Dendritic cell treated with granulocyte-macrophage colony-stimulating factor and Interleukin-4, amounts not matched to agents 40 ng/mL and 50 ng/mL, for 4 days (primary cell): ENCODE results near the gene KLC3.
A peak's percentile ranks its signal among the peaks of the same experiment; 100 is the strongest.

Experiments
- H3K27ac Mint-ChIP-seq: one replicate; pipeline ENCODE4 v1.8.0; 2022; ENCODE audit warnings: mild to moderate bottlenecking, mixed read lengths
- H3K27me3 Mint-ChIP-seq: one replicate; pipeline ENCODE4 v1.8.0; 2022; ENCODE audit warnings: mild to moderate bottlenecking, mixed read lengths
- H3K36me3 Mint-ChIP-seq: one replicate; pipeline ENCODE4 v1.8.0; 2022; ENCODE audit warnings: low read depth, mixed read lengths
- H3K4me1 Mint-ChIP-seq: one replicate; pipeline ENCODE4 v1.8.0; 2022; ENCODE audit warnings: low read depth, mixed read lengths
- H3K4me3 Mint-ChIP-seq: one replicate; pipeline ENCODE4 v1.8.0; 2022; ENCODE audit warnings: mild to moderate bottlenecking, moderate library complexity, mixed read lengths
- H3K9me3 Mint-ChIP-seq: one replicate; pipeline ENCODE4 v1.8.0; 2022; ENCODE audit warnings: mixed read lengths
- intact Hi-C: fragments of 100-400 bp; cut with micrococcal nuclease; formaldehyde crosslinking; loops from one replicate; pipeline ENCODE4 v1.15.0; 2022

KLC3 gene

DNA sequence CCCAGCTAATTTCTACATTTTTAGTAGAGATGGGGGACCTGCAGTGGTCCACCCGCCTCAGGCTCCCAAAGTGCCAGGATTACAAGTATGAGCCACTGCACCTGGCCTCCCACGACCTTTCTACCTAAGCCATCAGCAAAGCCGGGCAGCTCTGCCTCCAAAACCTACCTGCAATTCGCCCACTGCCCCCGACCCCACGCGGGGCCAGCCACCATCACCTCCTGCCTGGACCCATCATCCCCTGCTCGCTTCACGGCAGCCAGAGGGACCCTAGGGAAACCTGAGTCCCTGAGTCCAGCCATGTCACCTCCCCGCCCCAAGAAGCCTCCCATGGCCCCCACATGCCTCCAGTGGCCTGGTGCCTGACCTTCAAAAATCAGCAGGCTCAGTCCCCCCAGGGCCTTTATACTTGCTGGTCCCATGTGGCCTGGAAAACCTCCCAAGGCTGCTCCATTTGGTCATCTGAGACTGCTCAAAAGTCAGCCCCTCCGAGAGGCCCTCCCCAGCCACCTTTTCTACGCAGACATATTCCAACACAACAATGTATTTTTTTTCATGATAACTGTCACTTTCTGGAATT lies 17.8 kb downstream of the KLC3 start:
- no peak overlapping the region for H3K4me3 Mint-ChIP-seq
- H3K36me3 Mint-ChIP-seq: peaks cover 95% of the 10 kb centered on the region
- H3K4me1 Mint-ChIP-seq: no peaks in the 10 kb centered on the region
- intact Hi-C loops: no loop called here
- no peaks in the 10 kb centered on the region for H3K27me3 Mint-ChIP-seq
- H3K27ac Mint-ChIP-seq: no peak overlapping the region
- no peaks in the 10 kb centered on the region for H3K9me3 Mint-ChIP-seq

DNA sequence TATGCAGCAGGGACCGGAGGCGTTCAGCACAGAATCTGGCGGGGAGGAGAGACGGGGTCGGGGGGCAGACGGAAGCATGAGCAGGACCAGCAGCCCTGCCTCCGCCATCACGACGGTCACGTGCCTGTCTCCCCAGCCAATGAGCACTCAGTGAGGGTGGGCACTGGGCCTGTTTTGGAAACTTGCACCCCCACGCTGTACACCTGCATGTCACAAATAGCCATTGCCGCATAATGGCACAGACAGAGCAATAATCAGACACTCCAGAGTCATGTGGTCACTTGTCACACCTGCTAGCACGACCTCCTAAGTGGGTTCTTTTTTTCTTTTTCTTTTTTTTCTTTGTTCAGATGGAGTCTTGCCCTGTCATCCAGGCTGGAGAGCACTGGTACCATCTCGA lies 21.1 kb downstream of the KLC3 start:
- Mint-ChIP-seq H3K4me1 (no peaks in the 10 kb centered on the region), H3K27ac (no peak overlapping the region), H3K36me3 (peaks cover 86% of the 10 kb centered on the region), H3K4me3 (no peak overlapping the region), H3K27me3 (no peaks in the 10 kb centered on the region), H3K9me3 (no peaks in the 10 kb centered on the region)
- intact Hi-C loops: no loop called here

DNA sequence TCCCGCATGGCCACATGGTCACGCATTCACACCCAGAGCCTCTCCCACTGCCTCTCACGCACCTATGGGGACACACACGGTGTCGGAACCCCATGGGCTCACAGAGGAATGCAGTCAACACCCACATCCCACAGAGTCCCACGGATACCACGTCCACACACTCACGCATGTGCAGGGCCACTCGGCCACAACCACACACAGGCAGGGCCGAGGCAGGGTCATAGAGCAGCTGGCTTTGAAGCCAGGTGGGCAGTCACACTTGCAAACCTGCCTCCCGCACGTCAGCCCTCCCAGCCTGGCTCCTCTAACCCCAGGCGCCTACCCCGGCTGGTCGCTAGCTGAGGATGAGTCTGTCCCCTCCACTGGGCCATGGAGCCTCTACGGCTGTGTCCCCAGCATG lies 21.7 kb downstream of the KLC3 start:
- Mint-ChIP-seq H3K4me1 (no peaks in the 10 kb centered on the region), H3K4me3 (no peak overlapping the region), H3K36me3 (peaks cover 79% of the 10 kb centered on the region), H3K27ac (no peak overlapping the region), H3K27me3 (no peaks in the 10 kb centered on the region), H3K9me3 (no peaks in the 10 kb centered on the region)
- intact Hi-C loops: no loop called here

DNA sequence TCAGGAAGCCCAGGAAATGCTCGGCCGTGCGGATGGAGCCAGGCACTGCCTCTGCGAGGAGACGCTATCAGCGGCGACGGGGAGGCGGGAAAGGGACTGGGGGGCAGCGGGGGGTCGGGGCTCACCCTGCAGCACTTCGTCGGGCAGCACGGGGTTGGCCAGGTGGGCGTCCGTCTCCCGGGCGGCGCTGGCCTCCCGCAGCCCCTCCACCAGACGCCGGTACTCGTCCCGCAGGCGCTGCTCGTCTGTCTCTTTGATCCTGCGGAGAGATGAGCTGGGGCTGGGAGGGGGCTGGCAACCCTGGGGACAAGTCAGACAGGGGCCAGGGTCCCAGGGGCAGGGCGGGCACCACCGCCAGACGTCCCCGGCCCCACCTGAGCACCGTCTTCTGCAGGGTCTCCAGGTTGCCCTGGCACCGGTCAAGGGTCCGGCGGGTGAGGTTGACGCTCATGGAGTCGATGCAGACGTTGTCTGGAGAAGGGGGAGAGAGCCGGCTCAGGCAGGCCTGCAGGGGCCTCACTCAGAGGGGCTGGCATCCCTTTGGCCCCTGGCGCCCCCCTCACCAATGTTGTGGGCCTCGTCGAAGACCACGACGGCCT lies 23.4 kb downstream of the KLC3 start:
- intact Hi-C loops: no loop called here
- Mint-ChIP-seq H3K27me3 (no peaks in the 10 kb centered on the region), H3K4me1 (peaks cover 4% of the 10 kb centered on the region), H3K4me3 (no peak overlapping the region), H3K9me3 (no peaks in the 10 kb centered on the region), H3K36me3 (peaks cover 69% of the 10 kb centered on the region), H3K27ac (no peak overlapping the region)

DNA sequence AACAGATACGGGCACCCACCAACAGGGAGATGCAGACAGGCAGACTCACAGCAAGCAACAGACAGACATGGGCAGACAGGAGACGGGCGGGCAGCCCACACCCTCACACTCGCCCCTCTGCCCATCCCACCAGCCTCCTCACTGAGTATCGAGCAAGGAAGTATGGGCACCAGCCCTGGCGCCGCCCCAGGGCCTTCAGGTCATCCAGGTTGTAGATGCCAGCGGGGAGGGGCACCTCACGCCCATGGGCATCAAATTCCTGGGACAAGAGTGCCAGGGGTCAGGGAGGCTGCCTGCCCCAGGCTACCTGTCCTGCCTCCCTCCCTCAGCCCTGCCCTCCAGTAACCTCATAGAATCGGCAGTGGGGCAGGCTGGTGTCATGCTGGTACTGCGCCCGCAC lies 24.1 kb downstream of the KLC3 start:
- H3K4me1 Mint-ChIP-seq: peaks cover 10% of the 10 kb centered on the region
- intact Hi-C loops: no loop called here
- peaks cover 62% of the 10 kb centered on the region for H3K36me3 Mint-ChIP-seq
- no peak overlapping the region for H3K27ac Mint-ChIP-seq
- H3K27me3 Mint-ChIP-seq: no peaks in the 10 kb centered on the region
- no peaks in the 10 kb centered on the region for H3K9me3 Mint-ChIP-seq
- H3K4me3 Mint-ChIP-seq: no peak overlapping the region

DNA sequence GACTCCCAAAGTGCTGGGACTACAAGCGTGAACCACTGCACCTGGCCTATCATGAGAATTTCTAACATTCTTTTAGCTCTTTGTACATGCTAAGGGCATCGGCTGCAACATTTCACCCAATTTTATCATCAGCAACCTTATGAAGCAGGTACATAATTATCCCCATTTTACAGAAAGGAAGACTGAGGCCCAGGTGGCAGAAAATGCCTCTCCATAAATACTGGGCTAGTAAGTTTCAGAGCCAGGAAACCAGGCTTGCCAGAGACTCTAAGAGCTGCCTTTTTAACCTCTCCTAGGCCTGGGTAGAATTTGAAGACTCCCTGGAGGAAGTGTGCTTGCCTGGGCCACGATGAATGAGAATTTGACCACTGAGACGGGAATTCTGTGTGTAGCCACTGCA lies 27.6 kb downstream of the KLC3 start:
- no peaks in the 10 kb centered on the region for H3K27me3 Mint-ChIP-seq
- H3K27ac Mint-ChIP-seq: no peak overlapping the region
- H3K4me3 Mint-ChIP-seq: no peak overlapping the region
- no peaks in the 10 kb centered on the region for H3K9me3 Mint-ChIP-seq
- H3K36me3 Mint-ChIP-seq: peaks cover 35% of the 10 kb centered on the region
- intact Hi-C loops: no loop called here
- H3K4me1 Mint-ChIP-seq: peaks cover 14% of the 10 kb centered on the region

DNA sequence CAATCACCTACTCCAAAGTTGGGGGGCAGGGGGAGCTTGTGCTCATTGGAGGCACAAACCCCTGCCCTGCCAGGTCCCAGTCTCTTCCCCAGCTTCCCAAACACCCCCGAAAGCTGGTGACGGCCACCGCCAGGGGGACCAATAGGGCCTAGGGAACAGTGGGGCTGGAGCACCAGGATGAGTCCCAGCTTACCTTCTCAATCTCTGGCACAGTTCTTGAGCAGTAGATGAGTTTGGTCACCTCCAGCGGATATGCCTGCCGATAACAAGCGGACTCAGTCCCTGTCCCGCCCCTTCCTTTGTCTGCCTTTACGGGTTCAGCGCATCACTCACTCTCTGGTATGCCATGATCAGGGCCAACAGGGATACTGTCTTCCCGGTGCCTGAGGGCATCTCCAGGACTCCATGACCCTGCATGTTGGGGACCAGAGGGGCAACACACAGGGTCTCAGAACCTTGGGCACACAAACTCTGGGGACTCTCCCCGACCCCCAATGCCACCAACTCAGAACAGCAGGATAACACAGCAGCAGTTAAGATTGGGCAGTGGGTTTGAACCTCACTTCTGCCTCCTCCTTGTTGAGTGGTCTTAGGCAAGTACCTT lies 28.3 kb downstream of the KLC3 start:
- Mint-ChIP-seq H3K27ac (no peak overlapping the region), H3K9me3 (no peaks in the 10 kb centered on the region), H3K36me3 (peaks cover 28% of the 10 kb centered on the region), H3K4me1 (peaks cover 14% of the 10 kb centered on the region), H3K4me3 (no peak overlapping the region), H3K27me3 (no peaks in the 10 kb centered on the region)
- intact Hi-C loops: no loop called here

DNA sequence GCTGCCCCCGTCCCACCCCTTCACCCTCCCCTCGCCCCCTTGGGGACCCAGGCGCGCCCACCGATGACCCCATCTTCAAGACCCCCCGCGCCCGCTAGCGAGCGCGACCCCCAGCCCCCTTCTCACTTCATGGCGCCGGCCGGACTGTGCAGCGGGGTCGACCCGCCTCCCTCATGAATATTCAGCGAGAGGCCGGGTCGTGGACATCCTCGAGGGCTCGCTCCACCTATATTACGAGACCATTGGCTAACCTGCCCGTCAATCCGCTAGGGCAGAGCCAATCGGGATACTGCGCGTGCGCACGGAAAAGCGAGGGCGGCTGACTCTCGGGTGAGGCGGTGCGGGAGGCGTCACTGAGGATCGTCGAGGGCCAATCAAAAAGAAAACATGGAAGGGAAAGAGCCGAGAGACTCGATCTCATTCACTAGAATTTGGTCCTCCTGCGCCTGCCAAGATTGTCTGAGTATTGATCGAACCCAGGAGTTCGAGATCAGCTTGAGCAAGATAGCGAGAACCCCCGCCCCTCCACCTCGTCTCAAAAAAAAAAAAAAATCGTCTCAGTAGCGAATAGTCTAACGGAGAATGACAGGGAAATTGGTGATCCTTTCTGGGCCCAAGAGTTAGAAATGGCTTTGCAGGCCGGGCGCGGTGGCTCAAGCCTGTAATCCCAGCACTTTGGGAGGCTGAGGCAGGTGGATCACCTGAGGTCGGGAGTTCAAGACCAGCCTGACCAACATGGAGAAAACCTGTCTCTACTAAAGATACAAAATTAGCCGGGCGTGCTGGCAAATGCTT lies 30.1 kb downstream of the KLC3 start, which contains the start of gene ERCC2:
ERCC2 (minus strand) TSS at position 164 of the 795 bp plus-strand sequence; CDS start at position 131, 33 bp downstream.
- H3K9me3 Mint-ChIP-seq: no peaks in the 10 kb centered on the region
- no peaks in the 10 kb centered on the region for H3K27me3 Mint-ChIP-seq
- H3K4me1 Mint-ChIP-seq: peaks cover 14% of the 10 kb centered on the region
- peak within 1 kb of the TSS; percentile 94 for H3K27ac Mint-ChIP-seq
- intact Hi-C loops: no loop called here
- H3K36me3 Mint-ChIP-seq: peaks cover 12% of the 10 kb centered on the region
- H3K4me3 Mint-ChIP-seq: peak within 1 kb of the TSS; percentile 88

DNA sequence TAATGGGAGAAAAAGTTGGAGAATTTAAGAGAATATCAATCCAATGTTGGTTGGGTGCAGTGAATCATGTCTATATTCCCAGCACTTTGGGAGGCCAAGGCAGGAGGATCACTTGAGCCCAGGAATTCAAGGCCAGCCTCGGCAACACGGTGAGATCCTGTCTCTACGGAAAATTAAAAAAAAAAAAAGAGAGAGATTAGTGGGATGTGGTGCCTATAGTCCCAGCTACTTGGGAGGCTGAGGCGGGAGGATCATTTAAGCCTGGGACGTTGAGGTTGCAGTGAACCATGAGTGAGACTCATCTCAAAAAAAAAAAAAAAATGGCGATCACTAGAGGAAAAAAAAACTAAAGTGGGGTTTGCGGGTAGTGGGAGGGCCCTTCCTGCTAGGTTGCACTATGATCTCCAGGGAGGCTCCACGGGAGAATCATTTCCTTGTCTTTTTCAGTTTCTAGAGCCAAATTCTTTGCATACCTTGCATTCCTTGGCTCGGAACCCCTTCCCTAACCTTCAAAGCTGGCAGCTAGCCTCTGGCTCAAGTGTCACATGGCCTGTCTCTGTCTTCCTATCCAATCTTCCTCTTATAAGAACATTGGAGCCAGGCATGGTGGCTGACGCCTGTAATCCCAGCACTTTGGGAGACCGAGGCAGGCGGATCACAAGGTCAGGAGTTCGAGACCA lies 35.6 kb downstream of the KLC3 start:
- peaks cover 3% of the 10 kb centered on the region for H3K27me3 Mint-ChIP-seq
- peaks cover 13% of the 10 kb centered on the region for H3K4me1 Mint-ChIP-seq

DNA sequence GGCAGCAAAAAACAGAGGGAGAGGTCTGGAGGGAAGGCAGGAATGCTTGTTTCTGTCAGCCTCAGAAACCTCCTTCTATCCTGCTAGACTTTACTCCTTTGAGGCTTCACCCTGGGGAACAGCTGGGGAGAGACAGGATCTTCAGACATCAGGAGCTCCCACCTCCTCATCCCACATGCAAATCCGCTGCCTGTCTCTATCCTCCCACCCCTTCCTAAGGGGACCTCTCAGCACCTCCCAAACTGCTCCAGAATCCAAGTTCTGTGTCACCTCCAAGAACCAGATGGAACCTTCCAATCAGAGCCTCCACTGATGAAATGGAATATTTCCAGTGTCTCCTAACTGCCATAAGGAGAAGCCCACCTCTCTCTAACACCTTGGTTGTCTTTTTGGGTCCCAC lies 39.6 kb downstream of the KLC3 start:
- Mint-ChIP-seq H3K36me3 (no peaks in the 10 kb centered on the region), H3K9me3 (no peaks in the 10 kb centered on the region), H3K27me3 (peaks cover 27% of the 10 kb centered on the region), H3K4me3 (no peak overlapping the region), H3K27ac (no peak overlapping the region), H3K4me1 (peaks cover 13% of the 10 kb centered on the region)
- intact Hi-C loops: no loop called here

More for the DNA sequence above, 35.6 kb downstream of the KLC3 start:
- Mint-ChIP-seq H3K27ac (no peak overlapping the region), H3K4me3 (no peak overlapping the region), H3K36me3 (no peaks in the 10 kb centered on the region), H3K9me3 (no peaks in the 10 kb centered on the region)
- intact Hi-C loops: no loop called here

DNA sequence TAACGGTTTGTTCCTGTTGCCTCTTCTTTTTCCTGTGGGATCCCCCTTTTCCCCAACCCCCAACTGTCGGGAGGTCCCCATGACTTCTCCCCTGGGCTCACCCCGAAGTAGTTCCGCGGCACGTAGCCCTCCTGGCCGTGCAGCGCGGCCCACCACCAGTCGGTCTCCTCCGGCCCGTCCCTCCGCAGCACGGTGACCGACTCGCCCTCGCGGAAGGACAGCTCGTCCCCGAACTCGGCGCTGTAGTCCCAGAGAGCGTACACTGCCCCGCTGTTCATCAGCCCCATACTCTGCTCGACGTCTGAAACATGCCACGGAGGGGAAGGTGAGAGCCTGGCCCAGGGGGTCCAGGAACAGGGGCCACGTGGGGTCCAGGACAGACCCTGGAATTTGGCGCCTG lies 41.9 kb downstream of the KLC3 start:
- no peak overlapping the region for H3K27ac Mint-ChIP-seq
- no peaks in the 10 kb centered on the region for H3K9me3 Mint-ChIP-seq
- H3K36me3 Mint-ChIP-seq: no peaks in the 10 kb centered on the region
- peaks cover 50% of the 10 kb centered on the region for H3K27me3 Mint-ChIP-seq
- peaks cover 23% of the 10 kb centered on the region for H3K4me1 Mint-ChIP-seq
- no peak overlapping the region for H3K4me3 Mint-ChIP-seq
- intact Hi-C loops: no loop called here

DNA sequence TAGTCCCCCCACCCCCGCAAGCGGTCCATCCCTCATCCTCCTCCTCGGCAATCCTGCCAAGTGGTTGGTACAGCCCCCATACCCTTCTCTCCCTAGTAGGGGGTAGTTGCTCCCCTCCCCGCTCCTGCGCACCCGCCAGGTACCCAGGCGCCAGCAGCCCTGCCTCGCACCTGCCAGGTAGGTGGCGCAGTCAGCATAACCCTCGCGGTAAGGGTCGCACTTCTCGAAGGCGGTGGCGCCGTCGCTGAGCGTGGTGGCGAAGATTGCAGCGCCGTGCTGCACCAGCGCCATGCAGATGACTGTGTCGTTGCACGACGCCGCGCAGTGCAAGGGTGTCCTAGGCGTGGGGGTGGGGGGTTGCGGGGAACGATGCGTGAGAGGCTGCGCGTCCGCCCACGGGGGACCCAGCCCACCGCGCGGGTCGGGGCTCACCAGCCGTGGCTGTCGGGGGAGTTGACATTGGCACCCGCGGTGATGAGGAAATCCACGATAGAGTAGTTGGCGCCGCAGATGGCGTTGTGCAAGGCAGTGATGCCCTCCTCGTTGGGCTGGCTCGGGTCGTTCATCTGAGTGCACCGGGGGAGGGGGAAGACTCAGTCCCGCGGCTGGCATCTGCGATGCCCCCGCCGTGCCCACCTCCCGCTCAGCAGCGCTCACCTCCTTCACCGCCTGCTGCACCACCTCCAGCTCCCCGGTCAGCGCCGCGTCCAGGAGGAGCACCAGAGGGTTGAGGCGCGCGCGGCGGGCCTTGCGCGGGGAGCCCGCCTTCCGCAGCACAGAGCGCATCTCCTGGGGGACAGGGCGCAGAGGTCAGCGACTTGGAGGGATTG lies 45.1 kb downstream of the KLC3 start:
- no peaks in the 10 kb centered on the region for H3K9me3 Mint-ChIP-seq
- no peak overlapping the region for H3K4me3 Mint-ChIP-seq
- no peak overlapping the region for H3K27ac Mint-ChIP-seq
- no peaks in the 10 kb centered on the region for H3K36me3 Mint-ChIP-seq
- intact Hi-C loops: no loop called here
- H3K4me1 Mint-ChIP-seq: peaks cover 10% of the 10 kb centered on the region
- H3K27me3 Mint-ChIP-seq: peaks cover 62% of the 10 kb centered on the region

DNA sequence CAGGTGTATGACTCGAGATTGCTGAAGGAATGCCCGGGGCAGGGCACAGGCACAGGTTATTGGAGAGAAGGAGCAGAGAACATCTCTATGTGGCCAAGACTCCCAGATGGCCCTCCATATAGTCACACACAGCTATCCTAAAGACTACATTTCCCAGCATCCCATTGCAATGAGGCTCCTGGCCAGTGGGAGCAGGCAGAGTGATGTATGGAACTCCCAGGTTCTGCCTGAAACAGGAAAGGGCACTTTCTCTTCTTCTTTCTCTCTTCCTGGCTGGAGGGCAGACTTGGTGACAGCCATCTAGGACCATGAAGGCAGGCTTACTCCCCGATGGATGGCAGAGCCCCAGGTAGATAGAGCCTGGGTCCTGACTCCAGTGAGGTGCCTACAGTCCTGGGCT lies 50.8 kb downstream of the KLC3 start:
- peaks cover 52% of the 10 kb centered on the region for H3K27me3 Mint-ChIP-seq
- H3K36me3 Mint-ChIP-seq: no peaks in the 10 kb centered on the region
- peaks cover 15% of the 10 kb centered on the region for H3K4me1 Mint-ChIP-seq
- no peaks in the 10 kb centered on the region for H3K9me3 Mint-ChIP-seq
- intact Hi-C loops: no loop called here
- no peak overlapping the region for H3K27ac Mint-ChIP-seq
- no peak overlapping the region for H3K4me3 Mint-ChIP-seq
